Measurements from ENCODE around the gene RGMA.
"Not testable (repeated sequence)": the region's sequence is repeated elsewhere in the genome, so short reads cannot be mapped to it uniquely, and the experiment has no call there.

The RGMA gene

GRCh38 chr15:93033434-93034045 is 55.5 kb downstream of the RGMA start:
- no peak for DNase-seq (ENCODE audit: low read depth)

GRCh38 chr15:93032515-93033206 is 56.4 kb downstream of the RGMA start:
- DNase-seq (ENCODE audit: low read depth) = not testable (repeated sequence)

GRCh38 chr15:93031557-93032384 is 57.2 kb downstream of the RGMA start:
- DNase-seq (ENCODE audit: low read depth) = not testable (repeated sequence)

- DNase-seq (ENCODE audit: low read depth) = no peak
These were observed 57.9 kb downstream of the RGMA start for GRCh38 chr15:93031103-93031464.

GRCh38 chr15:93030430-93031102 is 58.4 kb downstream of the RGMA start:
- peak; percentile 40 for DNase-seq (ENCODE audit: low read depth)

GRCh38 chr15:93029836-93030429 is 59.1 kb downstream of the RGMA start:
- DNase-seq (ENCODE audit: low read depth) = no peak

GRCh38 chr15:93029214-93029835 is 59.7 kb downstream of the RGMA start:
- no peak for DNase-seq (ENCODE audit: low read depth)

- no peak for DNase-seq (ENCODE audit: low read depth)
These were observed 60.3 kb downstream of the RGMA start for GRCh38 chr15:93028632-93029213.

GRCh38 chr15:93028111-93028631 is 60.8 kb downstream of the RGMA start:
- no peak for DNase-seq (ENCODE audit: low read depth)

GRCh38 chr15:93027413-93027812 is 61.6 kb downstream of the RGMA start:
- DNase-seq (ENCODE audit: low read depth) = no peak

GRCh38 chr15:93026380-93026817 is 62.6 kb downstream of the RGMA start:
- DNase-seq (ENCODE audit: low read depth) = no peak

- DNase-seq (ENCODE audit: low read depth) = no peak
These were observed 63.4 kb downstream of the RGMA start for GRCh38 chr15:93025625-93025982.

GRCh38 chr15:93024716-93025624 is 64.0 kb downstream of the RGMA start:
- no peak for DNase-seq (ENCODE audit: low read depth)

- no peak for DNase-seq (ENCODE audit: low read depth)
These were observed 64.7 kb downstream of the RGMA start for GRCh38 chr15:93024293-93024692.

- no peak for DNase-seq (ENCODE audit: low read depth)
These were observed 67.8 kb downstream of the RGMA start for GRCh38 chr15:93020976-93021772.

- no peak for DNase-seq (ENCODE audit: low read depth)
These were observed 69.0 kb downstream of the RGMA start for GRCh38 chr15:93019971-93020370.

GRCh38 chr15:93019090-93019489 is 69.9 kb downstream of the RGMA start:
- no peak for DNase-seq (ENCODE audit: low read depth)

GRCh38 chr15:93018574-93018973 is 70.4 kb downstream of the RGMA start:
- no peak for DNase-seq (ENCODE audit: low read depth)

- DNase-seq (ENCODE audit: low read depth) = no peak
These were observed 71.5 kb downstream of the RGMA start for GRCh38 chr15:93017526-93017925.

All from stimulated activated CD8-positive, alpha-beta memory T cell treated with anti-CD3 and anti-CD28 coated beads, Interleukin-4, amount 100 ng/mL, for 24 hours (primary cell).